HG02852 (cell line): ENCODE data around the gene WFIKKN1.

Source experiments
- ATAC-seq: cut with Tn5 transposase; IDR thresholded peaks from one replicate; pipeline ENCODE4 v1.9.1; 2021; ENCODE audit warnings: mild to moderate bottlenecking, moderate library complexity; ENCODE audit not compliant: unreplicated experiment

The WFIKKN1 gene

DNA sequence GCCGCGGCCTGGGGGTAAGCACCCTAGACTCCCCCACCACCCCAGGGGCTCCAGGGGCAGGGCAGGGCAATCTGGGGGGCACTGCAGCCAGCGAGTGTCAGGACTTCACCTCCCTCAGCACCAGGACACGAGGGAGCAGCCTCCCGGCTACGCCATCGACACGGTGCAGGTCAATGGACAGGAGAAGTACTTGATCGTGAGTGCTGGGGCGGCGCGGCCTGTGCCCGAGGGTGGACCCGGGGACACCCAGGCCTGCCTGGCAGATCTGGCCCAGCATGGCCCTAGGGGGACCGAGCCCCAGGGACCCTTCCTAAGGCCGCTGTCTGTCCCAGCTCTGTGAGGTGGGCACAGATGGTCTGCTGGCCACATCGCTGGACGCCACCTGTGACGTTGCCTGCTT, 41.6 kb downstream of the WFIKKN1 start:
- ATAC-seq: no peak

DNA sequence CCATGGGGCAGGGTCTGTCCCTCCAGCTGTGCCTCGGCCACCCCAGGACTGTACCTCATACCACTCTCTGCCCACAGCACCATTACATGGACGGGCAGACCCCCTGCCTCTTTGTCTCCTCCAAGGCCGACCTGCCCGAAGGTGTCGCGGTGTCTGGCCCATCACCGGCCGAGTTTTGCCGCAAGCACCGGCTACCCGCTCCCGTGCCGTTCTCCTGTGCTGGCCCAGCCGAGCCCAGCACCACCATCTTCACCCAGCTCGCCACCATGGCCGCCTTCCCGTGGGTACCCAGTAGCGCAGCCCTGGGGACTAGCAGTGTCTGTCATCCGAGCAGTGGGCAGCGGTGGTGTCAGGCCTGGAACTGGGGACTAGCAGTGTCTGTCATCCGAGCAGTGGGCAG, 42.1 kb downstream of the WFIKKN1 start:
- no peak for ATAC-seq

DNA sequence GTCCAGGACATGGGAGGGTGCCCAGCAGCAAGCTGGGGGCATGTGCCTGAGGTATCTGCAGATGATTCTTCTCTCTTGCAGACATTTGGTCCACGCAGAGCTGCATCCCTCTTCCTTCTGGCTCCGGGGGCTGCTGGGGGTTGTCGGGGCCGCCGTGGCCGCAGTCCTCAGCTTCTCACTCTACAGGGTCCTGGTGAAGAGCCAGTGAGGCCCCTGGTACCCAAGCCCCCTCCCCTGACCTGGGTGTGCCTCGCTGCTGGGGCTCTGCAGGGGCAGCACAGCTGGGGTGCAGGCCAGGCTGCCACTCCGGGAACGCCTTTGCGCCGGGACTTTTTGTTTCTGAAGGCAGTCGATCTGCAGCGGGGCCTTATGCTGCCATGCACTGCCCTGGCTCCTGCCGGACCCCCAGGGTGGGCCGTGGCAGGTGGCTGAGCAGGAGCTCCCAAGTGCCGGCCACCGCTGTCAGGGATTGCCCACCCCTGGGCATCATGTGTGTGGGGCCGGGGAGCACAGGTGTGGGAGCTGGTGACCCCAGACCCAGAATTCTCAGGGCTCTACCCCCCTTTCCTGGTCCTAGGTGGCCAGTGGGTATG, 42.7 kb downstream of the WFIKKN1 start:
- no peak for ATAC-seq

DNA sequence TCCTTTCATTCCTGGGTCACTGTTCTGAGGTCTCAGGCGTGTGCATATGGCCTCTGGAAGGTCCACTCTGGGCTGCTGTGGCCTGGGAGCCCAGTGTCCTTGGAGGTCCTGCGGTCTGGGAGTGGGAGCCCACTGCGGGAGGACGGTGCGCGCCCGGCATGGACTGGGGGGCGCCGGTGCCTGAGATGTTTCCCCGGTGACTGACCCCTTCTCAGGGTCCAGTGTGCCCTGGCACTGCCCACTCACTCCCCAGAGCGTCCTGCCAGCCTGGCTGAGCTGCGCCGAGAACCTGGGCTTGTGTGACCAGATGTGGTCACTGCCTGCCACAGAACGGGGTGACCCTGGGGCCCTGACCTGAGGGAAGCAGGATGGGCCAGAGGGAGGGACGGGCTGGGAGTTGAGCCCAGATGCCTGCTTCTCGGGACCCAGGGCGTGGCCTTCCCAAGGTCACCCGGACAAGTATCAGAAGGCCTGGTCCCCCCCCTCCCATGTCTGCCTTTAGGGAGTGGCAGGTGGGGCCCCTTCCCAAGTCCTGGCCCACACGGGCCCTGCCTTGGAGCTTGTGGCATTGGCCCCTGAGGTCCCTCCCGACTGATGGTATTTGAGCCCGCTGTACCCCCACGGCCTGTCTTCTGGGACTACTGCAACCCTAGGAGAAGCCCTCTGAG, 43.6 kb downstream of the WFIKKN1 start:
- no peak for ATAC-seq

DNA sequence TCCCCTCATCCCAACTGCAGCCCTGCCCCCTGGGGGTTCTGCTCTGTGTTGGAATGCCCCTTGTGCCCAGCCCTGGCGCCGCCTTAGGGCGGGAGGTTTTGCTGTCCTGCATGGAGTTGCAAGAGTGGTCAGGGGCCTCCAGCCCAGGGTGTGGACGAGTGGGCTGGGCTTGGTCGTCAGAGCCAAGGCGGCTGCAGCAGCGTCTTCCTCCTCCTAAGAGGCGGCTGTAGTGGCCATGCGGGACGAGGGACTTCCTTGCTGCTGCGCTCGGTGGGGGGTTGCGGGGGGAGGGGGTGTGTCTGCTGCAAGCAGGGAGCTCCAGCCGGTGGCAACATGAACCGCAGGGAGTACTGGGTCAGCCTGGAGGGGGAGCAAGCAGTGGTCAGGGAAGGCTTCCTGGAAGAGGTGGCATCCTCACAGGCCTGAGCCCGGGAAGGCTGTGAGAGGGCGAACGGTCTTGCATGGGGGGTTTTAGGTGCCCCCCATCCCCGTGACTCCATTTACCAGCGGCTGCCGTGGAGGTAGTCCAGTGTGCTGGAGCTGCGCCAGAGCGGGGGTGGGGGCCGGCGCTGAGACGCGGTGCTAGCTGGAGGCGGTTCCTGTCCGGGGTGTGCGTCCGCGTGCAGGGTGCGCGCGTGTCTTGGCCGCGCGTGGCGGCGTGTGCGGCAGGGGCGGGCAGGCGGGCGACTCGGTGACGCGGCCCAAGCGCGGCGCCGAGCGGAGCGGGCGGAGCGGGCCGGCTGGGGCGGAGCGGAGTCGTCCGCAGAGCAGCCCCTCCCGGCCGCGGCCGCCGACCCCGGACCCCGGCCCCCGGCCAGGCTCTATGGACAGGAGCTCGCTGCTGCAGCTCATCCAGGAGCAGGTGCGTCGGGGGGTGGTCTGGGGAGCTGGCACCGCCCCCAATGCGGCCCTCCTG, 44.4 kb downstream of the WFIKKN1 start, which contains the start of gene RHBDL1:
RHBDL1 (plus strand) TSS at position 704 of the 916 bp plus-strand sequence; CDS start at position 824, 120 bp downstream.
- ATAC-seq: no peak

DNA sequence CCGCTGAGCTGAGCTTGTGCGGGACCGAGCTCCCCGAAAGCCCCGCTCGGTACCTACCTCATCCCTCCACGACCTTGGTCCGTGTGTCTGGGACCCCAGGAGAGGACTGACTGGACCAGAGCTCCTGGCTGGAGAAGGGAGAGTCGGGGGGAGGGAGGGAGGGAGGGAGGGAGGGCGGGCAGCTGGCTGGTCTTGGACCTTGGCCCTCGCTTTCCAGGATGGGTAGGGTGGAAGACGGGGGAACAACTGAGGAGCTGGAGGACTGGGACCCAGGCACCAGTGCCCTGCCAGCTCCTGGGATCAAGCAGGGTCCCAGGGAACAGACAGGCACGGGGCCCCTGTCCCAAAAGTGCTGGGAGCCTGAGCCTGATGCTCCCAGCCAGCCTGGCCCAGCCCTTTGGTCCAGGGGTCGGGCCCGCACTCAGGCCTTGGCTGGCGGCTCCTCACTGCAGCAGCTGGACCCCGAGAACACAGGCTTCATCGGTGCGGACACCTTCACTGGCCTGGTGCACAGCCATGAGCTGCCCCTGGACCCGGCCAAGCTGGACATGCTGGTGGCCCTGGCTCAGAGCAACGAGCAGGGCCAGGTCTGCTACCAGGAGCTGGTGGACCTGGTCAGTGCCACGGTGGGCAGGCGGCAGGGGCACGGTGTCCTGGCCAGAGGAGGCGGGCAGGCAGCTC, 45.2 kb downstream of the WFIKKN1 start:
- ATAC-seq: no peak

DNA sequence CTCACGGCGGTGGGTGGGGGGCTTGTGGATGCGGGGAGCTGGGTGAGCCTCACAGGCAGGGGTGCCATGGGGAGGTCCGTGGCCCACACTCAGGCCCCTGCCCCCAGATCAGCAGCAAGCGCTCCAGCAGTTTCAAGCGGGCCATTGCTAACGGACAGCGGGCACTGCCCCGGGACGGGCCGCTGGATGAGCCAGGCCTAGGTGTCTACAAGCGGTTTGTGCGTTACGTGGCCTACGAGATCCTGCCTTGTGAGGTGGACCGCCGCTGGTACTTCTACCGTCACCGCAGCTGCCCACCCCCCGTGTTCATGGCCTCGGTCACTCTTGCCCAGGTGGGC, 45.7 kb downstream of the WFIKKN1 start:
- ATAC-seq: no peak

DNA sequence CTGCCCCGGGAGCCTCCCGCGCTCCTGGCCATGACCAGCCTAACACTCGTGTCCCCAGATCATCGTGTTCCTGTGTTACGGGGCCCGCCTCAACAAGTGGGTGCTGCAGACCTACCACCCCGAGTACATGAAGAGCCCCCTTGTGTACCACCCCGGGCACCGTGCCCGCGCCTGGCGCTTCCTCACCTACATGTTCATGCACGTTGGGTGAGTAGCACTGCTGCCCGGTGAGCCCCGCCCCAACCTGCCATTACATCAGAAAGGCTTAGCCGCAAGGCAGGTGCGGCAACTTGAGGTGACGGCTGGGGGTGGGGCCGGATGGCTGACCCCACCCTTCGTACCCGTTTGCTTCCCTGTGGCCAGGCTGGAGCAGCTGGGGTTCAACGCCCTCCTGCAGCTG, 46.1 kb downstream of the WFIKKN1 start:
- ATAC-seq: no peak

DNA sequence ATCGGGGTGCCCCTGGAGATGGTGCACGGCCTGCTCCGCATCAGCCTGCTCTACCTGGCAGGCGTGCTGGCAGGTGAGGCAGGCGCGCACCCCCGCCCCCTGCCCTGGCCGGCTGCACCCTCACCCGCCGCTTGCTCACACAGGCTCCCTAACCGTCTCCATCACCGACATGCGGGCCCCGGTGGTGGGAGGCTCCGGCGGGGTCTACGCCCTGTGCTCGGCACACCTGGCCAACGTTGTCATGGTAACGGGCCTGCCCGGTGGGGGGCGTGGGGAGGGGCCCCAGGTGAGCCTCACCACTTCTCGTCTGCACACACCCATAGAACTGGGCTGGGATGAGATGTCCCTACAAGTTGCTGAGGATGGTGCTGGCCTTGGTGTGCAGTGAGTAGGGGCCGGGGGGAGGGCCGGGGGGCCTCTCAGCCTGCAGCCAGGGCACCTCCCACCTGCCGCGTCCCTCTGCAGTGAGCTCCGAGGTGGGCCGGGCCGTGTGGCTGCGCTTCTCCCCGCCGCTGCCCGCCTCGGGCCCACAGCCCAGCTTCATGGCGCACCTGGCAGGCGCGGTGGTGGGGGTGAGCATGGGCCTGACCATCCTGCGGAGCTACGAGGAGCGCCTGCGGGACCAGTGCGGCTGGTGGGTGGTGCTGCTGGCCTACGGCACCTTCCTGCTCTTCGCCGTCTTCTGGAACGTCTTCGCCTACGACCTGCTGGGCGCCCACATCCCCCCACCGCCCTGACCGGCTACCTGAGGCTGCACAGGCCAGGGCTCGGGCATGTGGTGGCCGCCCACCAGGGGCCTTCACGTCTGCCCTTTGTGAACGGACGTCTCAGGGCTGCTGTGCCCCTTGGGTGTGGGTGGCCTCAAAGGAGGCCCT, 46.8 kb downstream of the WFIKKN1 start:
- no peak for ATAC-seq

DNA sequence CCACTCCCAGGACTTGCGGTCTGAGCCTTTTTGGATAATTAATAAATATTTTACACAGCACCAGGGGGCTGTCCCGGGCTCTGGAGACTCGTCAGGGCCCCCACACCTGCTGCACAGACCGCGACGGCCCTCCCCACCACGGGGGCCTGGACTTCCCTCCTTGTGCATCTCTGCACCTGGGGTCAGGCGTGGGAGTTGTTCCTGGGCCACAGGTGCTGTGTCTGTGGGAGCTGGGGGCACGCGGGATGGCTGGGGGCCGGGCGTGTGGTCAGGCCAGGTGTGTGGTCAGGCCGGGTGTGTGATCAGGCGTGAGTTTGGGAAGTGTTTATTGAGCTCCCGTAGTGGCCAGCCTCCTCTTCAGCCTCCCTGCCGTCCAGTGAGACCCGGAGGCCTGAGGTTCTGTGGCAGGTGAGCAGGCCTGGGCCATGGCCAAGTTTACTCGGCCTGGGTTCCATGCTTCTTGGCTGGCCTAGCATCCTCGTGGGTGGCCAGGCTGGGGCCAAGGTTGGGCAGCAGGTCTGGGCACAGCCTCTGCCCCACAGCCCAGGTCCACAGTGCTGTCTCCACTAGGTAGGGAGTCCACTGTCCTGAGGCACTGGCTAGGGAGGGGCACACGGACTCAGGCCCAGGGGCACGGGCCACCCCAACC, 47.5 kb downstream of the WFIKKN1 start:
- ATAC-seq: no peak

DNA sequence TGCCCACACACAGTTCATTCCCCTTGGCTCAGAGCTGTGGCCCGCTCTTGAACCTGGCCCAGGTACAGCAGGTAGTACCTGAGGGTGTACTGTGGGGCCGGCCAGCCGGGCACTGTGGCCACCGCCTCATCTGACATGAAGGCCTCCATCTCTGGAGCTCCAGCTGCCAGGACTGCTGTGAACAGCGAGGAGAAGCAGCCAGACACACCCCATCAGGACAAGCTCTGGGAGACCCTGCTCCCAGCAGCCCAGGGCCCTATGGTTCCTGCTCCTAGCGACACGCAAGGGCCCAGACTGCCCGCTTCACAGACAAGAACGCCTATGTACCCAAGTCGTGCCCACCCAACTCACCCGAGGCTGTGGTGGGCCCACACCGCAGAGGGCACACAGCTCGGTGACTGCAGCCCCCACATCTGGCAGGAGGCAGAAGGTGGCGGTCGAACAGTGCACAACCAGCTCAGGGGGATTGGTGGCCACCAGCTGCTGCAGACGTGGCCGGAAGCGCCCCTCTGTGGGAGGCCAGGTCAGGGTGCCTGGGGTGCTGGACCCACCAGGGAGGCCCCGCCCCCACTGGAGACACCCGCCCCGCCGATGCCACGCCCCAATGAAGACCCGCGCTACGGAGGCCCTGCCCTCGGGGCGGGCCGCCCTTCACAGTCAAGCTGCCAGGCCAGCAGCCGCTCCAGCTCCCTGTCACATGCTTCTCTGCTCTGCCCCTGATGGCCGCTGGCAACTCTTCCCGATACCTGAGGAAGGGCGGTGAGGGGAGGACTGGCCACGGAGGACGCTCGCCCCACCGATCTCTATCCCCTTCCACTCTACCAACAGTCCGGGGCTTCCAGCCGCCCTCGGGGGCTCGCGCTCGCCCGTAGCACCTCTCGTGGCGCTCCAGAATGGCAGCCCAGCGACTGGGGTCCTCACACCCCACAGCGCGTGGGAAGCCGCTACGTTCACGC, 48.4 kb downstream of the WFIKKN1 start:
- ATAC-seq: no peak

DNA sequence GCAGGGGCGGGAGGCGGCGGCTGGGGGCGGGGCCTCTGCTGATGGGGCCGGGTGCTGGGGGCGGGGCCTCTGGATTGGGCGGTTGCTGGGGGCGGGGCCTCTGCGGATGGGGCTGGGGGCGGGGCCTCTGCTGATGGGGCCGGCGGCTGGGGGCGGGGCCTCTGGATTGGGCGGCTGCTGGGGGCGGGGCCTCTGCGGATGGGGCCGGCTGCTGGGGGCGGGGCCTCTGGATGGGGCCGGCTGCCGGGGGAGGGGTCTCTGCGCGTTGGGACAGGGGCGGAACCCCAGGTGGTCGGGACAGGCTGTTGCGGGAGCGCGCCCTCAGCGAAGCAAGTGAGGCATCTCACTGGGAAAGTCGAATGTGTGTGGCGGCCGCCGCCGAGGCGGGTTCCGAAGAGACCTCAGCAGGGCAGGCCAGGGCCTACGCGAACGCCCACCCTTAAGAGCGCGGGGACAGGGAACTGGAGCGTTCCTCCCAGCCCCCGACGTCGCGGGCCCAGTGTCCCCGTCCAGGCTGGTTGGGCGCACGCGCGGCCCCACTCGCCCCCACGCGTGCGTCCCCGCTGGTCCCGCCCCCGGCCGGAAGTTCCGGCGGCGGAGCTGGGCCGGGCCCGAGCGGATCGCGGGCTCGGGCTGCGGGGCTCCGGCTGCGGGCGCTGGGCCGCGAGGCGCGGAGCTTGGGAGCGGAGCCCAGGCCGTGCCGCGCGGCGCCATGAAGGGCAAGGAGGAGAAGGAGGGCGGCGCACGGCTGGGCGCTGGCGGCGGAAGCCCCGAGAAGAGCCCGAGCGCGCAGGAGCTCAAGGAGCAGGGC, 49.2 kb downstream of the WFIKKN1 start, which contains the start of gene STUB1:
STUB1 (plus strand) TSS at position 597 of the 811 bp plus-strand sequence; CDS start at position 713, 116 bp downstream.
- peak; percentile 42 for ATAC-seq

DNA sequence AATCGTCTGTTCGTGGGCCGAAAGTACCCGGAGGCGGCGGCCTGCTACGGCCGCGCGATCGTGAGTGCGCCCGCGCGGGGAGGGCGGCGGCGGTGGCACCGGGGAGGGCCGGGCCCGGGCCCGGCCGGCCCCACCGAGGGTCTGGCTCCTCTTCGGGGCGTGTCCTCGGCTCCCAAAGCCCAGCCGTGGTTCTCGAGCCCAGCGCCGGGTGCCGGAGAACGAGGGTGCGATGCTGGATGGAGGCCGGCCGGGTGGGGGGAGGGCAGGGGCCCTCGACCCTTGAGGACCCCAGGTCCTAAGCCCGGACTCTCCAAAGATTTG, 49.8 kb downstream of the WFIKKN1 start:
- no peak for ATAC-seq

DNA sequence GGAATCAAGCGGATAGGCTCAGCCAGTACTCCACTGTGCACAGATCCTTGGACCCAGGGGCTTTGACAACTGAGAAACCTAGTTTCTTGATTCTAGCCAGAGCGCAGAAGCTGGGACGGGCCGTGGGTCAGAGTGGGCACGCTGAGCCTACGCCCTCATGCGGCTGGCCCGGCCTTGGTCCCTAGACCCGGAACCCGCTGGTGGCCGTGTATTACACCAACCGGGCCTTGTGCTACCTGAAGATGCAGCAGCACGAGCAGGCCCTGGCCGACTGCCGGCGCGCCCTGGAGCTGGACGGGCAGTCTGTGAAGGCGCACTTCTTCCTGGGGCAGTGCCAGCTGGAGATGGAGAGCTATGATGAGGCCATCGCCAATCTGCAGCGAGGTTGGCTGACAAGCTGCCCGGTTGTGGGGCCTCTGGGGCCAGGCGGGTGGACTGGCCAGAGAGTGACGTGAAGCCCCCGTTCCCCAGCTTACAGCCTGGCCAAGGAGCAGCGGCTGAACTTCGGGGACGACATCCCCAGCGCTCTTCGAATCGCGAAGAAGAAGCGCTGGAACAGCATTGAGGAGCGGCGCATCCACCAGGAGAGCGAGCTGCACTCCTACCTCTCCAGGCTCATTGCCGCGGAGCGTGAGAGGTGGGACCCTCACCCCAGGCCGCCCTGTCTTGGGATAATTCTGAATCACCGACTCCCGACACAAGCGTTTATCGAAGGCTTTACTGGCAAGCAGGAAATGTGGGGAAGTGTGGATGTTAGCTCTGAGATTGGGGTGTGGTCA, 50.4 kb downstream of the WFIKKN1 start:
- no peak for ATAC-seq

DNA sequence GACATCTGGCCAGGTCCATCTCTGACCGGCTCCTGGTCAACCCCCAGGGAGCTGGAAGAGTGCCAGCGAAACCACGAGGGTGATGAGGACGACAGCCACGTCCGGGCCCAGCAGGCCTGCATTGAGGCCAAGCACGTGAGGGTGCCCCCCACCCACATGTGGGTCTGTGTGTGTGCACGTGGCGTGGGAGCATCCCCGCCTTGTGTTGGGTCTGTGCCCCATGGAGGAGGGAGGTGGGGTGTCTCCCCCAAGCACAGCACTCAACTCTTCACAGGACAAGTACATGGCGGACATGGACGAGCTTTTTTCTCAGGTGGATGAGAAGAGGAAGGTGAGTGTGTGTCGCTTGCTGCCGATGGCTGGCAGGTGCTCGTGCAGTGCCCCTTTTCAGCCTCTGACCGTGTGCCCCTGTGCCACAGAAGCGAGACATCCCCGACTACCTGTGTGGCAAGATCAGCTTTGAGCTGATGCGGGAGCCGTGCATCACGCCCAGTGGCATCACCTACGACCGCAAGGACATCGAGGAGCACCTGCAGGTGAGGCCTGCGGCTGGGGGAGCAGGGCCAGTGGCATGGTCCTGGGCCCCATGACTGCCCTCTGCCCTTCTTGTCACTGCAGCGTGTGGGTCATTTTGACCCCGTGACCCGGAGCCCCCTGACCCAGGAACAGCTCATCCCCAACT, 51.1 kb downstream of the WFIKKN1 start:
- no peak for ATAC-seq
